Measurements from ENCODE around the gene WWOX. TPM values are rescaled to one million over a fixed set of nuclear protein-coding genes. Genes with fewer than 3 reads are reported as not detected.

Gene WWOX
- total and polyA plus RNA-seq, 2 donors (not counting 1 experiment from before 2014, with no cell fraction given) = 10.5 to 42.3 TPM

DNA sequence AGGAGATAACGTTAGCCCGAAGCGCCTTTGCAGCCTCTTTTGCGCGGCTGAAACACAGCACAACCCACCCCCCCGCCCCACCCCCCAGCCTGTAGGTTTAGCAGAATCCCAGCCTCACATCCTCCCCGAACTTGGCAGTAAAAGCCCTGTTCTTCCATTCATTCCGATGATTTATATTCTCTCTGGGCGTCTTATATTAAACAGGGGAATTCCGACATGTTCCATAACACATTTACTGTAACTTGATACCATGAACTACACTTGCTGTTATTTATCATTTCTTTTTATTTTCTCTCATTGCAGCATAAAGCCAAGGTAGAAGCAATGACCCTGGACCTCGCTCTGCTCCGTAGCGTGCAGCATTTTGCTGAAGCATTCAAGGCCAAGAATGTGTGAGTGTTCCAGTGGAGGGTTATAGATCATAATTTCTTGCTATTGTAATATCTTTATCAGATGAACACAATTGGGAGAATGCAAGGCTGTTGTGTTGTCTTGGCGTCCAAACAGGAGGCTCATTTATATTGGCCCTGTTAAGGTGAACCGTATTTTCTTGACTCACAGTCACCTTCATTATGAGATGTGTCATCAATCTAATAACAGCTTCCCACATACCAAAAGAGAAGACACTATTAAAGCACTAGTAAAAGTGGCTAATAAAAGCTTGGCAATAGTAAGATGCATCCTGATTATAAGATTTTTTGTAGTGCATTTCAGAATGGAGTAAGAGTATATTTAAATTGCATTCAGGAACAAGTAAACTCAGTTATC, 287.3 kb downstream of the WWOX start:
- H3K27ac ChIP-seq (ENCODE audit: low read length in 2 of 2) = no peak overlapping the region
- no peak overlapping the region for H3K9ac ChIP-seq (ENCODE audit: low read length)
- no peaks in the 10 kb centered on the region for H3K4me1 ChIP-seq (ENCODE audit: control insufficient read depth in 2 of 2, insufficient read depth in 2 of 2, low read length in 2 of 2)
- H2AFZ ChIP-seq (ENCODE audit: insufficient read depth, low read depth, low read length, poor library complexity, severe bottlenecking) = no peak overlapping the region
- 94% methylated on average over 7 of the region's 15 CpGs for WGBS (ENCODE audit: insufficient coverage)
- no peak overlapping the region for H3K4me3 ChIP-seq (ENCODE audit: control extremely low read depth in 1 of 5, extremely low read depth in 1 of 5, insufficient read depth in 1 of 5, low read depth in 2 of 5, low read length in 4 of 5)
- no peaks in the 10 kb centered on the region for H4K20me1 ChIP-seq (ENCODE audit: control insufficient read depth, insufficient read depth, low read length, poor library complexity, severe bottlenecking)
- Mint-ChIP-seq H3K27me3 (no peaks in the 10 kb centered on the region), H3K9me3 (ENCODE audit: insufficient read depth) (no peaks in the 10 kb centered on the region), H3K27ac (no peak overlapping the region), H3K4me3 (no peak overlapping the region), H3K4me1 (no peaks in the 10 kb centered on the region)
- ATAC-seq (ENCODE audit: low read depth) (no peak), DNase-seq (no peak)
- no peaks in the 10 kb centered on the region for H3K9me3 ChIP-seq (ENCODE audit: control extremely low read depth in 1 of 3, control insufficient read depth in 2 of 3, insufficient read depth in 1 of 3, low read length in 2 of 3)
- no peaks in the 10 kb centered on the region for H3K27me3 ChIP-seq (replicated peaks in 1 of 4; ENCODE audit: control extremely low read depth in 1 of 4, control insufficient read depth in 3 of 4, insufficient read depth in 4 of 4, low read length in 3 of 4)
- TF ChIP-seq, protein P1, sequence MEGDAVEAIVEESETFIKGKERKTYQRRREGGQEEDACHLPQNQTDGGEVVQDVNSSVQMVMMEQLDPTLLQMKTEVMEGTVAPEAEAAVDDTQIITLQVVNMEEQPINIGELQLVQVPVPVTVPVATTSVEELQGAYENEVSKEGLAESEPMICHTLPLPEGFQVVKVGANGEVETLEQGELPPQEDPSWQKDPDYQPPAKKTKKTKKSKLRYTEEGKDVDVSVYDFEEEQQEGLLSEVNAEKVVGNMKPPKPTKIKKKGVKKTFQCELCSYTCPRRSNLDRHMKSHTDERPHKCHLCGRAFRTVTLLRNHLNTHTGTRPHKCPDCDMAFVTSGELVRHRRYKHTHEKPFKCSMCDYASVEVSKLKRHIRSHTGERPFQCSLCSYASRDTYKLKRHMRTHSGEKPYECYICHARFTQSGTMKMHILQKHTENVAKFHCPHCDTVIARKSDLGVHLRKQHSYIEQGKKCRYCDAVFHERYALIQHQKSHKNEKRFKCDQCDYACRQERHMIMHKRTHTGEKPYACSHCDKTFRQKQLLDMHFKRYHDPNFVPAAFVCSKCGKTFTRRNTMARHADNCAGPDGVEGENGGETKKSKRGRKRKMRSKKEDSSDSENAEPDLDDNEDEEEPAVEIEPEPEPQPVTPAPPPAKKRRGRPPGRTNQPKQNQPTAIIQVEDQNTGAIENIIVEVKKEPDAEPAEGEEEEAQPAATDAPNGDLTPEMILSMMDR (IDR thresholded peaks at IDR 0.05) = no peak
- TF ChIP-seq EZH2 (IDR thresholded peaks at IDR 0.05; ENCODE audit: borderline replicate concordance, insufficient read depth, low read depth, low read length, poor library complexity, severe bottlenecking) = no peak
- intact Hi-C loops (cut with micrococcal nuclease) = no loop called here
- H3K79me2 ChIP-seq (ENCODE audit: control insufficient read depth, insufficient read depth, low read length) = no peaks in the 10 kb centered on the region
- ChIA-PET CTCF (no interaction called here), POLR2A (no interaction called here)
- no peaks in the 10 kb centered on the region for H3K36me3 ChIP-seq (replicated peaks in 1 of 2; ENCODE audit: control extremely low read depth in 1 of 2, control insufficient read depth in 1 of 2, extremely low read depth in 1 of 2, insufficient read depth in 2 of 2, low read length in 1 of 2)
- H3K4me2 ChIP-seq (replicated peaks; ENCODE audit: low read depth, low read length, poor library complexity, severe bottlenecking) = no peak overlapping the region

DNA sequence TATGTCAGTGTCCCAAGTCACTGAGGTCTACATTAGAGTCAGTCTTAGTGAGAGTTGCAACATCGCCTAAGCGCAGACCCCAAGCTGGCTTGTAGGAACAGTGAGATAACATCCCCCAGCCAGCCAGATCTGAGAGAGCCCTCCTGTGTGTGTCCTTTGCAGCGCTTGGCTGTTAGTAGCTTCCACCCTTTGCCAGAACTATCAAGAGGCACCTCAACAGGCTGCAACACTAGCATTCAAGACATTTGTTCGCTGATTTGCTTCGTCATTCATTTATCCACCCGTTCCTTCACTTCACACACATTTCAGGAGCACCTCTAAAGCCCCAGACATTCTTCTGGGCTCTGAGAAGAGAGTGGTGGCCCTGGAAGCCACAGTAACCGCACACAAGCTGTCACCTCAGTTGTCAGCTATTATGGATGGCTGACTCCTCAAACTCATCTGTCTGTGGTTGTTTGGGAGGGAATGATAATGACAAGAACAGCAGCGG, 289.6 kb downstream of the WWOX start:
- intact Hi-C loops (cut with micrococcal nuclease) = no loop called here
- 90% methylated on average over 6 of the region's 8 CpGs for WGBS (ENCODE audit: insufficient coverage)
- no peaks in the 10 kb centered on the region for H3K4me1 Mint-ChIP-seq

More for the DNA sequence above, 289.6 kb downstream of the WWOX start:
- no peak for DNase-seq
- Histone ChIP-seq H3K79me2 (ENCODE audit: control insufficient read depth, insufficient read depth, low read length) (no peaks in the 10 kb centered on the region), H3K4me1 (ENCODE audit: control insufficient read depth in 2 of 2, insufficient read depth in 2 of 2, low read length in 2 of 2) (no peaks in the 10 kb centered on the region), H3K9ac (ENCODE audit: low read length) (no peak overlapping the region), H3K36me3 (replicated peaks in 1 of 2; ENCODE audit: control extremely low read depth in 1 of 2, control insufficient read depth in 1 of 2, extremely low read depth in 1 of 2, insufficient read depth in 2 of 2, low read length in 1 of 2) (no peaks in the 10 kb centered on the region), H4K20me1 (ENCODE audit: control insufficient read depth, insufficient read depth, low read length, poor library complexity, severe bottlenecking) (no peaks in the 10 kb centered on the region), H3K27me3 (replicated peaks in 1 of 4; ENCODE audit: control extremely low read depth in 1 of 4, control insufficient read depth in 3 of 4, insufficient read depth in 4 of 4, low read length in 3 of 4) (no peaks in the 10 kb centered on the region), H3K9me3 (ENCODE audit: control extremely low read depth in 1 of 3, control insufficient read depth in 2 of 3, insufficient read depth in 1 of 3, low read length in 2 of 3) (peaks cover 0 to 4% (median 0%) of the 10 kb centered on the region in 3 donors), H3K4me2 (replicated peaks; ENCODE audit: low read depth, low read length, poor library complexity, severe bottlenecking) (no peak overlapping the region), H3K4me3 (ENCODE audit: control extremely low read depth in 1 of 5, extremely low read depth in 1 of 5, insufficient read depth in 1 of 5, low read depth in 2 of 5, low read length in 4 of 5) (no peak overlapping the region), H3K27ac (ENCODE audit: low read length in 2 of 2) (no peak overlapping the region), H2AFZ (ENCODE audit: insufficient read depth, low read depth, low read length, poor library complexity, severe bottlenecking) (no peak overlapping the region)
- POLR2A ChIA-PET = no interaction called here
- Mint-ChIP-seq H3K27ac (no peak overlapping the region), H3K9me3 (ENCODE audit: insufficient read depth) (peaks cover 7% of the 10 kb centered on the region), H3K27me3 (no peaks in the 10 kb centered on the region), H3K4me3 (no peak overlapping the region)
- no peak for ATAC-seq (ENCODE audit: low read depth)
- CTCF ChIA-PET = interaction anchor here (0.7 kb wide), 1 partner anchor 186 kb away, joined by 3 read pairs; no protein-coding TSS in a partner anchor
- TF ChIP-seq, protein P1 (IDR thresholded peaks at IDR 0.05) = no peak
- no peak for TF ChIP-seq EZH2 (IDR thresholded peaks at IDR 0.05; ENCODE audit: borderline replicate concordance, insufficient read depth, low read depth, low read length, poor library complexity, severe bottlenecking)
